Neural cell (in vitro differentiated cells): ENCODE measurements around the gene DCLK1. TPM values are rescaled to one million over a fixed set of nuclear protein-coding genes. Genes with fewer than 3 reads are reported as not detected.

Experiments used
- H2AFZ ChIP-seq: fragments of 200-600, 300-800 bp; sonication (generic), shearing (Covaris generic); 2 replicates; pipeline ENCODE4 v1.6.0; 2014; ENCODE audit warnings: low read depth, mild to moderate bottlenecking, antibody characterized with exemption, low read length, moderate library complexity
- H3F3A ChIP-seq: fragments of 200-600 bp; shearing (Covaris generic); 2 replicates; pipeline ENCODE4 v1.6.1; 2016; ENCODE audit warnings: mild to moderate bottlenecking, moderate library complexity, mixed read lengths, antibody characterized with exemption, low read length; ENCODE audit not compliant: insufficient read depth, poor library complexity, severe bottlenecking
- H3K27ac ChIP-seq: fragments of 200-600, 300-800 bp; sonication (generic), shearing (Covaris generic); 2 replicates; pipeline ENCODE4 v1.5.1; 2014; ENCODE audit warnings: mild to moderate bottlenecking, low read length, moderate library complexity
- H3K27me3 ChIP-seq: fragments of 300-800, 200-600 bp; sonication (generic), shearing (Covaris generic); 2 replicates; pipeline ENCODE4 v1.6.0; 2014; ENCODE audit warnings: mild to moderate bottlenecking, low read depth, low read length, moderate library complexity; ENCODE audit not compliant: insufficient read depth
- H3K36me3 ChIP-seq: fragments of 300-800, 200-600 bp; sonication (generic), shearing (Covaris generic); 2 replicates; pipeline ENCODE4 v1.5.1; 2014; ENCODE audit warnings: mild to moderate bottlenecking, antibody characterized with exemption, low read length, moderate library complexity; ENCODE audit not compliant: insufficient read depth
- H3K4me2 ChIP-seq: fragments of 300-800, 200-600 bp; sonication (generic), shearing (Covaris generic); 2 replicates; pipeline ENCODE4 v1.6.0; 2014; ENCODE audit warnings: mild to moderate bottlenecking, low read length
- H3K4me3 ChIP-seq: fragments of 300-800, 200-600 bp; sonication (generic), shearing (Covaris generic); 2 replicates; pipeline ENCODE4 v1.5.1; 2014; ENCODE audit warnings: mild to moderate bottlenecking, low read length, moderate library complexity
- H3K79me2 ChIP-seq: fragments of 200-600 bp; shearing (Covaris generic); replicated peaks from 2 replicates; pipeline ENCODE4 v1.6.0; 2014; ENCODE audit warnings: mild to moderate bottlenecking, low read length, moderate library complexity; ENCODE audit not compliant: insufficient read depth
- H3K9ac ChIP-seq: fragments of 300-800, 200-600 bp; sonication (generic), shearing (Covaris generic); 2 replicates; pipeline ENCODE4 v1.6.1; 2016; ENCODE audit warnings: mild to moderate bottlenecking, low read length, mixed read lengths
- H3K9me2 ChIP-seq: fragments of 200-600 bp; shearing (Covaris generic); 2 replicates; pipeline ENCODE4 v1.6.1; 2016; ENCODE audit warnings: mild to moderate bottlenecking, low read length, mixed read lengths; ENCODE audit not compliant: insufficient read depth
- H3K9me3 ChIP-seq: fragments of 200-600, 300-800 bp; sonication (generic), shearing (Covaris generic); 2 replicates; pipeline ENCODE4 v1.6.1; 2016; ENCODE audit warnings: mild to moderate bottlenecking, mixed run types, low read length, moderate library complexity, mixed read lengths
- H4K20me1 ChIP-seq: fragments of 200-600 bp; shearing (Covaris generic); 2 replicates; pipeline ENCODE4 v1.6.1; 2016; ENCODE audit warnings: mild to moderate bottlenecking, mixed run types; ENCODE audit not compliant: insufficient read depth
- CTCF ChIP-seq: fragments of 450-650 bp; IDR thresholded peaks from 2 replicates; pipeline ENCODE4 v1.5.1; 2014; ENCODE audit warnings: antibody characterized with exemption, mild to moderate bottlenecking, moderate library complexity; ENCODE audit not compliant: poor library complexity, severe bottlenecking
- EP300 ChIP-seq: fragments of 450-650 bp; conservative IDR thresholded peaks from 2 replicates; pipeline ENCODE4 v1.6.1; 2014; ENCODE audit warnings: antibody characterized with exemption, mild to moderate bottlenecking, moderate library complexity; ENCODE audit not compliant: poor library complexity, severe bottlenecking
- EZH2 ChIP-seq: fragments of 200-600, 300-800 bp; shearing (Covaris generic), sonication (generic); IDR thresholded peaks from 2 replicates; pipeline ENCODE4 v1.6.1; 2014; ENCODE audit warnings: antibody characterized with exemption, low read length, borderline replicate concordance, mild to moderate bottlenecking; ENCODE audit not compliant: insufficient read depth, poor library complexity, severe bottlenecking
- MXI1 ChIP-seq: fragments of 450-650 bp; conservative IDR thresholded peaks from 2 replicates; pipeline ENCODE4 v1.6.1; 2014; ENCODE audit warnings: antibody characterized with exemption, mild to moderate bottlenecking; ENCODE audit not compliant: poor library complexity, severe bottlenecking
- POLR2AphosphoS5 ChIP-seq: IDR thresholded peaks from 2 replicates; pipeline ENCODE4 v1.6.1; 2012
- RAD21 ChIP-seq: fragments of 450-650 bp; conservative IDR thresholded peaks from 2 replicates; pipeline ENCODE4 v1.6.1; 2014; ENCODE audit warnings: antibody characterized with exemption, mild to moderate bottlenecking, moderate library complexity
- REST ChIP-seq: IDR thresholded peaks from 2 replicates; pipeline ENCODE4 v1.6.1; 2012; ENCODE audit warnings: borderline replicate concordance
- SMC3 ChIP-seq: fragments of 450-650 bp; conservative IDR thresholded peaks from 2 replicates; pipeline ENCODE4 v1.6.1; 2014; ENCODE audit warnings: antibody characterized with exemption, mild to moderate bottlenecking, moderate library complexity; ENCODE audit not compliant: poor library complexity
- TAF1 ChIP-seq: IDR thresholded peaks from 2 replicates; pipeline ENCODE4 v1.6.1; 2012; ENCODE audit warnings: low read depth
- polyA plus RNA-seq: library from polyadenylated mRNA; depleted of rRNA; stranded (reverse); fragments of >200 nt; gene quantifications from 2 replicates; pipeline ENCODE4 v1.2.3, GENCODE V29; 2014

Gene DCLK1
- polyA plus RNA-seq, 1 donor from 2014 or later = 124 TPM

- Histone ChIP-seq H3K4me3 (no peak overlapping the region), H3K9me2 (no peaks in the 10 kb centered on the region), H3K9ac (no peak overlapping the region), H4K20me1 (no peaks in the 10 kb centered on the region), H3K4me2 (no peak overlapping the region), H2AFZ (no peak overlapping the region), H3K27me3 (no peaks in the 10 kb centered on the region), H3K36me3 (no peaks in the 10 kb centered on the region), H3K79me2 (no peaks in the 10 kb centered on the region), H3F3A (no peaks in the 10 kb centered on the region), H3K27ac (no peak overlapping the region), H3K9me3 (no peaks in the 10 kb centered on the region)
- no peak for TF ChIP-seq EZH2
- no peak for TF ChIP-seq REST
- no peak for TF ChIP-seq CTCF
- TF ChIP-seq POLR2AphosphoS5 = no peak
- no peak for TF ChIP-seq RAD21
- TF ChIP-seq MXI1 = no peak
- no peak for TF ChIP-seq EP300
- TF ChIP-seq SMC3 = no peak
- TF ChIP-seq TAF1 = no peak
These were observed 216.5 kb downstream of the DCLK1 start for GRCh38 chr13:35914662-35915061.

- TF ChIP-seq REST = no peak
- TF ChIP-seq RAD21 = no peak
- no peak for TF ChIP-seq EP300
- no peak for TF ChIP-seq SMC3
- TF ChIP-seq CTCF = no peak
- no peak for TF ChIP-seq TAF1
- no peak for TF ChIP-seq EZH2
- no peak for TF ChIP-seq MXI1
- TF ChIP-seq POLR2AphosphoS5 = no peak
- Histone ChIP-seq H3K27ac (no peak overlapping the region), H3K79me2 (no peaks in the 10 kb centered on the region), H2AFZ (no peak overlapping the region), H3F3A (no peaks in the 10 kb centered on the region), H3K9me3 (no peaks in the 10 kb centered on the region), H3K9me2 (no peaks in the 10 kb centered on the region), H3K36me3 (no peaks in the 10 kb centered on the region), H3K27me3 (no peaks in the 10 kb centered on the region), H3K9ac (no peak overlapping the region), H3K4me3 (no peak overlapping the region), H4K20me1 (no peaks in the 10 kb centered on the region), H3K4me2 (no peak overlapping the region)
These were observed 218.3 kb downstream of the DCLK1 start for GRCh38 chr13:35912841-35913240.
